Erythroblast (primary cell): Measurements from ENCODE around the gene UBE2U.

ENCODE experiments used
- DNase-seq, 2 experiments: peaks; one replicate each; lab custom pipeline; 2025; lab: John Stamatoyannopoulos, UW
- GATA1 ChIP-seq: IDR thresholded peaks from 2 replicates; pipeline ENCODE4 v1.6.1; 2011; ENCODE audit warnings: low read depth, mild to moderate bottlenecking, control low read depth, low read length, moderate library complexity
- POLR2A ChIP-seq: IDR thresholded peaks from 2 replicates; pipeline ENCODE4 v1.6.1; 2011; ENCODE audit warnings: mild to moderate bottlenecking, low read length

The UBE2U gene

GRCh38 chr1:64176659-64177058 is 26.8 kb upstream of the UBE2U start:
- TF ChIP-seq GATA1 = no peak
- no peak for TF ChIP-seq POLR2A
- no peak for DNase-seq

- no peak for DNase-seq
- no peak for TF ChIP-seq POLR2A
- TF ChIP-seq GATA1 = no peak
These were observed 23.8 kb upstream of the UBE2U start for GRCh38 chr1:64179588-64179987.

- TF ChIP-seq POLR2A = no peak
- no peak for TF ChIP-seq GATA1
- DNase-seq = no peak
These were observed 21.2 kb upstream of the UBE2U start for GRCh38 chr1:64182207-64182606.

GRCh38 chr1:64183395-64184002 is 19.9 kb upstream of the UBE2U start:
- no peak for TF ChIP-seq POLR2A
- TF ChIP-seq GATA1 = no peak
- DNase-seq = no peak

GRCh38 chr1:64184003-64184440 is 19.4 kb upstream of the UBE2U start:
- TF ChIP-seq POLR2A (no peak), GATA1 (no peak)
- DNase-seq = no peak

- TF ChIP-seq GATA1 (no peak), POLR2A (no peak)
- DNase-seq = no peak
These were observed 17.1 kb upstream of the UBE2U start for GRCh38 chr1:64186138-64186897.

- TF ChIP-seq GATA1 = no peak
- TF ChIP-seq POLR2A = no peak
- no peak for DNase-seq
These were observed 16.5 kb upstream of the UBE2U start for GRCh38 chr1:64186898-64187280.

DNA sequence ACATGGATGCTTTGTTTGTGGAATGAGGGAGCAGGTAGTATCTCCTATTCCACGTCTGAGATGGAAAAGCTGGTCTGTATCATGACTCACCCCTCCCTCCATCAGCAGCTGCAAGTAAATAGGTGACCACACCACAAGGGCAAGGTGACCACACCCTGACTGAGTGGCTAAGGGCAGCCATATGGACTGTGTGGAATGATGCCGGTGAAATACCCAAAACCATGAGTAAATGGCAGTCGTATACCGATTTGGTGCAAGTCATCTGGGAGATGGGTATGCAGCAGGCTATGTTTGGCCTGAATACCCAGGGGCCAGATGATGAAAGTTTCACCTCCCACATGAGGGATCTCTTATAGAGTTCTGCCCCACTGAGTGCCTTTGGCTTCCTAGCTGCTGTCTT is 15.8 kb upstream of the UBE2U start:
- no peak for DNase-seq
- TF ChIP-seq POLR2A = no peak
- TF ChIP-seq GATA1 = no peak

DNA sequence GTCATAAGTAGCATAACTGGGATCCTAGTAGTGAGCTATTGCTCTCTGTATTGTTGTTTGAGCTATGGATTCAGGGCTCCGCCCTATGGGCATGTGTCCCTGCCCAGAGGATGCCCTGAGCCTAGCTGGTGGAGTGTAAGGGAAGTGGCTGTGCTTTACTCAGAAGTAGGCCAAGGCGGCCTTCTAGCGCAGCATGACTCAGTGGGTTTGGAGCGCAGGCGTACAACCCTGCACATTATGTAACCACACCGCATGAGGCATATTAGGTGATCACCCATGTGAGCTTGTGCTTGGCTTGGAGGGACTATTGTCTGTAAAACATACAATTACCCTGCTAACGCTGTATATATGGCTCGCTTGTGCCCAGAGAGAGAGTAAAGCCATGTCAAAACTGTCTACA is 11.1 kb upstream of the UBE2U start:
- no peak for DNase-seq
- TF ChIP-seq POLR2A (no peak), GATA1 (no peak)

- DNase-seq = no peak
- TF ChIP-seq GATA1 (no peak), POLR2A (no peak)
These were observed 9.0 kb upstream of the UBE2U start for GRCh38 chr1:64194168-64195080.

DNA sequence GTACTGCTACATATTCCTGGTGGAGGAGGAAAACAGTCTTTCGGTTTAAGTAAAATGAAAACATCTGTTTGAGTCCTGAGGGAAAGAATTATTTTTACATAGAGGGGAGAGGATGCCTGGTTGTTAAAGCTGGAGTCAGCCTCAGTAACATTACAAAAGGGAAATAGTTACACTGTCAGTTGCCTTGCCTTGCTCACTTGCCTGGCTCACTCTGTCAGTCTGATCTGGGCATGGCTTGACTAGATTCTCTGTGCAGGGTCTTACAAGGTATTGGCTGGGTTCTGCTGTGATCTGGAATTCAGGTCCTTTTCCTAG is 8.4 kb upstream of the UBE2U start:
- TF ChIP-seq POLR2A (no peak), GATA1 (no peak)
- no peak for DNase-seq

- DNase-seq = no peak
- no peak for TF ChIP-seq GATA1
- TF ChIP-seq POLR2A = no peak
These were observed 7.2 kb upstream of the UBE2U start for GRCh38 chr1:64196074-64196870.

DNA sequence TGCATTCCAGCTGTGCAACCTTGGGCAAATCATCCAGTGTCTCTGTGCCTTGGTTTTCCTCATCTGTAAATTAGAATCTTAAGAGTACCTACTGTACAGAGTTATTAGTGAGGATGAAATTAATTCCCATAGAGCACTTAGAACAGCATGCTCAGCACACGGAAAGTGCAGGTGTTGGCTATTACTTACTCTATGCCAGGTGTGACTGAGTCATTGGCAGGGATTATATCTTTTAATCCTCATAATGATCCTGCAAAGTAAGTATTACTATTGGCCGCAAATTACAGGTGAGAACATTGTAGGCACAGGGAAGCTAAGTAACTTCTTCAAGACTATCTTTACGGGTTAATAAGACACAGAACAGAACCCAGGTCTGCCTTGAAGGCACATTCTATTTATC is 6.3 kb upstream of the UBE2U start:
- TF ChIP-seq GATA1 (no peak), POLR2A (no peak)

More for the DNA sequence above, 6.3 kb upstream of the UBE2U start:
- no peak for DNase-seq
